Loucy (cell line): ENCODE results near the gene LRRC28.

Experiments used
- H2AFZ ChIP-seq: fragments of 200-600 bp; sonication (generic); 2 replicates; pipeline ENCODE4 v1.6.0; 2016; ENCODE audit warnings: antibody characterized with exemption, mild to moderate bottlenecking, low read length, moderate library complexity
- H3F3A ChIP-seq: fragments of 200-600 bp; 2 replicates; pipeline ENCODE4 v1.6.0; 2016; ENCODE audit warnings: antibody characterized with exemption, low read depth, mild to moderate bottlenecking
- H3K27me3 ChIP-seq: fragments of 200-600 bp; sonication (generic); 2 replicates; pipeline ENCODE4 v1.6.1; 2014; ENCODE audit warnings: low read length, mild to moderate bottlenecking; ENCODE audit not compliant: insufficient read depth, poor library complexity, severe bottlenecking
- H3K36me3 ChIP-seq: fragments of 200-600 bp; sonication (generic); 2 replicates; pipeline ENCODE4 v1.6.1; 2016; ENCODE audit warnings: low read length; ENCODE audit not compliant: insufficient read depth
- H3K4me1 ChIP-seq: fragments of 200-600 bp; sonication (generic); 2 replicates; pipeline ENCODE4 v1.5.1; 2014; ENCODE audit warnings: low read length, mild to moderate bottlenecking; ENCODE audit not compliant: insufficient read depth, poor library complexity, severe bottlenecking
- H3K4me2 ChIP-seq: fragments of 200-600 bp; sonication (generic); 2 replicates; pipeline ENCODE4 v1.6.0; 2014; ENCODE audit warnings: antibody characterized with exemption, low read length, low read depth, mild to moderate bottlenecking; ENCODE audit not compliant: poor library complexity, severe bottlenecking
- H3K4me3 ChIP-seq: fragments of 200-600 bp; sonication (generic); 2 replicates; pipeline ENCODE4 v1.5.1; 2014; ENCODE audit warnings: low read length, mild to moderate bottlenecking, mixed read lengths; ENCODE audit not compliant: poor library complexity, severe bottlenecking
- H3K79me2 ChIP-seq: fragments of 200-600 bp; sonication (generic); 2 replicates; pipeline ENCODE4 v1.6.1; 2014; ENCODE audit warnings: low read length; ENCODE audit not compliant: insufficient read depth
- H3K9ac ChIP-seq: fragments of 200-600 bp; sonication (generic); 2 replicates; pipeline ENCODE4 v1.6.0; 2014; ENCODE audit warnings: mild to moderate bottlenecking, low read depth, low read length, moderate library complexity; ENCODE audit not compliant: poor library complexity, severe bottlenecking
- H3K9me2 ChIP-seq: fragments of 200-600 bp; sonication (generic); replicated peaks from 2 replicates; pipeline ENCODE4 v1.6.1; 2016; ENCODE audit warnings: low read depth, low read length, mixed read lengths
- H3K9me3 ChIP-seq: fragments of 200-600 bp; sonication (generic); 2 replicates; pipeline ENCODE4 v1.6.1; 2014; ENCODE audit warnings: mild to moderate bottlenecking, antibody characterized with exemption, low read length, low read depth; ENCODE audit not compliant: insufficient read depth
- H4K20me1 ChIP-seq: fragments of 200-600 bp; sonication (generic); 2 replicates; pipeline ENCODE4 v1.6.0; 2014; ENCODE audit warnings: antibody characterized with exemption, low read length, mild to moderate bottlenecking; ENCODE audit not compliant: insufficient read depth, poor library complexity, severe bottlenecking
- EZH2phosphoT487 ChIP-seq: fragments of 200-600 bp; IDR thresholded peaks from 2 replicates; pipeline ENCODE4 v1.6.1; 2018; ENCODE audit warnings: antibody characterized with exemption, mild to moderate bottlenecking, moderate library complexity, borderline replicate concordance
- TF ChIP-seq, protein P1 (sequence below): fragments of 200-600 bp; sonication (generic); conservative IDR thresholded peaks from 2 replicates; pipeline ENCODE4 v1.5.1; 2014; ENCODE audit warnings: mild to moderate bottlenecking, antibody characterized with exemption, low read length

The LRRC28 gene

GRCh38 chr15:99333981-99334380 is 82.7 kb downstream of the LRRC28 start:
- Histone ChIP-seq H3K27me3 (no peaks in the 10 kb centered on the region), H3K9me3 (no peaks in the 10 kb centered on the region), H3K4me2 (no peak overlapping the region), H3K9ac (no peak overlapping the region), H3K9me2 (no peaks in the 10 kb centered on the region), H3K4me1 (peaks cover 13% of the 10 kb centered on the region), H4K20me1 (no peaks in the 10 kb centered on the region), H3F3A (no peaks in the 10 kb centered on the region), H2AFZ (no peak overlapping the region), H3K36me3 (no peaks in the 10 kb centered on the region), H3K79me2 (no peaks in the 10 kb centered on the region), H3K4me3 (no peak overlapping the region)
- no peak for TF ChIP-seq EZH2phosphoT487
- TF ChIP-seq, protein P1, sequence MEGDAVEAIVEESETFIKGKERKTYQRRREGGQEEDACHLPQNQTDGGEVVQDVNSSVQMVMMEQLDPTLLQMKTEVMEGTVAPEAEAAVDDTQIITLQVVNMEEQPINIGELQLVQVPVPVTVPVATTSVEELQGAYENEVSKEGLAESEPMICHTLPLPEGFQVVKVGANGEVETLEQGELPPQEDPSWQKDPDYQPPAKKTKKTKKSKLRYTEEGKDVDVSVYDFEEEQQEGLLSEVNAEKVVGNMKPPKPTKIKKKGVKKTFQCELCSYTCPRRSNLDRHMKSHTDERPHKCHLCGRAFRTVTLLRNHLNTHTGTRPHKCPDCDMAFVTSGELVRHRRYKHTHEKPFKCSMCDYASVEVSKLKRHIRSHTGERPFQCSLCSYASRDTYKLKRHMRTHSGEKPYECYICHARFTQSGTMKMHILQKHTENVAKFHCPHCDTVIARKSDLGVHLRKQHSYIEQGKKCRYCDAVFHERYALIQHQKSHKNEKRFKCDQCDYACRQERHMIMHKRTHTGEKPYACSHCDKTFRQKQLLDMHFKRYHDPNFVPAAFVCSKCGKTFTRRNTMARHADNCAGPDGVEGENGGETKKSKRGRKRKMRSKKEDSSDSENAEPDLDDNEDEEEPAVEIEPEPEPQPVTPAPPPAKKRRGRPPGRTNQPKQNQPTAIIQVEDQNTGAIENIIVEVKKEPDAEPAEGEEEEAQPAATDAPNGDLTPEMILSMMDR = no peak

DNA sequence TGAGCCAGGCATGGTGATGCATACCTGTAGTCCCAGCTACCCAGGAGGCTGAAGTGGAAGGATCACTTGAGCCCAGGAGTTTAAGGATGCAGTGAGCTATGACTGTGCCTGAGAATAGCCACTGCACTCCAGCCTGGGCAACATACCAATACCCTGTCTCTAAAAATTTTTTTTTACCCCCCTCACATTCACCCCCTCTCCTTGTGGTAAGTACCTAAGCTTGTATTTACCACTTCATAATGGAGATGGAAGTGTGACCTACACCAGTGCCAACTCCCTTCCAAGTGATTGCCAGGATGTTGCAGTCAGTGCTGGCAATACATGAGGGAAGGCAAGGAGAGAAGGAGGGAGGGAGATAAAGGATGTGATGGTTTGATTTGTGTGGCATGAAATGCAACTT is 84.2 kb downstream of the LRRC28 start:
- no peak overlapping the region for H3K4me3 ChIP-seq
- H3K4me1 ChIP-seq = peaks cover 10% of the 10 kb centered on the region
- H2AFZ ChIP-seq = no peak overlapping the region
- H3K27me3 ChIP-seq = no peaks in the 10 kb centered on the region
- no peaks in the 10 kb centered on the region for H3F3A ChIP-seq
- H3K9me3 ChIP-seq = no peaks in the 10 kb centered on the region
- no peaks in the 10 kb centered on the region for H3K9me2 ChIP-seq
- no peaks in the 10 kb centered on the region for H4K20me1 ChIP-seq
- no peaks in the 10 kb centered on the region for H3K79me2 ChIP-seq
- TF ChIP-seq, protein P1 = no peak
- no peak for TF ChIP-seq EZH2phosphoT487
- H3K36me3 ChIP-seq = no peaks in the 10 kb centered on the region
- H3K9ac ChIP-seq = no peak overlapping the region
- no peak overlapping the region for H3K4me2 ChIP-seq

DNA sequence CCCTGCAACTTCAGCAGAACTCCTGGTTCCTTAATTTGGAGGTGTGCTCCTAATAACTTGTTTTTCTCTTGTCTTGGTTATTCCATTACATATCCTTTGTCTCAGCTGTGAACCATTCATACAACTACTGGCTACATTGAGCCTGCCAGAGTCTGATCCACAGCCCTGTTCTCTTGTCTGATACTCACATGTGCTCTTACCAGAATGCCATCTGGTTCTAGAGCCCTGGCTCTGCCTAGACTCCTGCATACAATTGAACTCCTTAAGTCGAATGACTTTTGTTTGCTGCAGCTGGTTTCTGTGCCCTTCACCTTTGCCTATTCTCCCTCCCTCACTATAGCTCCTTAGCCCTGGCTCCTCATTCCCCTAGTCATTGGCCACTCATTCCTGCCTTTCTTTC is 85.5 kb downstream of the LRRC28 start:
- H3K4me3 ChIP-seq = no peak overlapping the region
- no peaks in the 10 kb centered on the region for H4K20me1 ChIP-seq
- H3F3A ChIP-seq = no peaks in the 10 kb centered on the region
- H3K36me3 ChIP-seq = no peaks in the 10 kb centered on the region
- no peaks in the 10 kb centered on the region for H3K4me1 ChIP-seq
- H2AFZ ChIP-seq = no peak overlapping the region
- H3K4me2 ChIP-seq = no peak overlapping the region
- no peak for TF ChIP-seq EZH2phosphoT487
- TF ChIP-seq, protein P1 = no peak
- H3K9me3 ChIP-seq = no peaks in the 10 kb centered on the region
- no peaks in the 10 kb centered on the region for H3K27me3 ChIP-seq
- H3K9ac ChIP-seq = no peak overlapping the region
- no peaks in the 10 kb centered on the region for H3K79me2 ChIP-seq
- no peaks in the 10 kb centered on the region for H3K9me2 ChIP-seq
